Bronchial epithelial cell (primary cell): ENCODE measurements around the gene PLA2G2F. TPM values are rescaled to one million over a fixed set of nuclear protein-coding genes. Genes with fewer than 3 reads are reported as not detected.
A peak's percentile ranks its signal among the peaks of the same experiment; 100 is the strongest.

Experiments
- DNase-seq: peaks from one replicate; pipeline ENCODE4 v3.0.0-alpha.2; 2010; ENCODE audit warnings: low read depth
- FAIRE-seq: peaks from 2 replicates; lab custom pipeline; 2011; peaks lifted over from hg19 to GRCh38; lab: Jason Lieb, UNC
- H3K27me3 ChIP-seq: 2 replicates; pipeline ENCODE4 v1.5.1; 2011; ENCODE audit warnings: low read length; ENCODE audit not compliant: control insufficient read depth, insufficient read depth
- H3K36me3 ChIP-seq: 2 replicates; pipeline ENCODE4 v1.5.1; 2011; ENCODE audit warnings: low read length; ENCODE audit not compliant: control insufficient read depth, insufficient read depth
- H3K4me3 ChIP-seq: 2 replicates; pipeline ENCODE4 v1.5.1; 2011; ENCODE audit warnings: mild to moderate bottlenecking, low read depth, low read length, control low read depth
- total RNA-seq: library from RNA; depleted of rRNA; stranded (reverse); fragments of >200 nt; gene quantifications from 2 replicates; pipeline ENCODE4 v1.2.1, GENCODE V29; 2014
- TF ChIP-seq, protein P1 (sequence below): IDR thresholded peaks from 2 replicates; pipeline ENCODE4 v1.5.1; 2011; ENCODE audit warnings: mild to moderate bottlenecking, moderate library complexity, low read length, control low read depth, inconsistent platforms; ENCODE audit not compliant: insufficient read depth, severe bottlenecking

PLA2G2F gene
- total RNA-seq, 1 donor from 2014 or later = not detected

DNA sequence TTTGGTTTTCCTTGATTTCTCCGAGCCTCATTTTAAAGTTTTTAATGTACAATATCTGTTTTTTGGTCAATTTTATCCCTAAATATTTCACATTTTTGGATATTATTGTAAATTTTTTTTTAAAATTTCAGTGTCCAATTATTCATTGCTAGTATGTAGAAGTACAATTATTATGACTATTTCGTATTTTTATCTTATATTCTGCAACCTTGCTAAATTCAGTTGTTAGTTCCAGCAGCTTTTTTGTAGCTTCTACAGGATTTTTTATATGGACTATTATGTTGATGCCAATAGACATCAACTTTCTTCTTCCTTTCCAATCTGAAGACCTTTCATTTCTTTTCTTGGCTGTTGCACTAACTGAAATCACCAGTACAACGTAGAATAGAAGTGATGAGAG lies 4.1 kb upstream of the PLA2G2F start:
- H3K36me3 ChIP-seq = no peaks in the 10 kb centered on the region
- DNase-seq (no peak), FAIRE-seq (no peak)
- no peaks in the 10 kb centered on the region for H3K27me3 ChIP-seq
- TF ChIP-seq, protein P1, sequence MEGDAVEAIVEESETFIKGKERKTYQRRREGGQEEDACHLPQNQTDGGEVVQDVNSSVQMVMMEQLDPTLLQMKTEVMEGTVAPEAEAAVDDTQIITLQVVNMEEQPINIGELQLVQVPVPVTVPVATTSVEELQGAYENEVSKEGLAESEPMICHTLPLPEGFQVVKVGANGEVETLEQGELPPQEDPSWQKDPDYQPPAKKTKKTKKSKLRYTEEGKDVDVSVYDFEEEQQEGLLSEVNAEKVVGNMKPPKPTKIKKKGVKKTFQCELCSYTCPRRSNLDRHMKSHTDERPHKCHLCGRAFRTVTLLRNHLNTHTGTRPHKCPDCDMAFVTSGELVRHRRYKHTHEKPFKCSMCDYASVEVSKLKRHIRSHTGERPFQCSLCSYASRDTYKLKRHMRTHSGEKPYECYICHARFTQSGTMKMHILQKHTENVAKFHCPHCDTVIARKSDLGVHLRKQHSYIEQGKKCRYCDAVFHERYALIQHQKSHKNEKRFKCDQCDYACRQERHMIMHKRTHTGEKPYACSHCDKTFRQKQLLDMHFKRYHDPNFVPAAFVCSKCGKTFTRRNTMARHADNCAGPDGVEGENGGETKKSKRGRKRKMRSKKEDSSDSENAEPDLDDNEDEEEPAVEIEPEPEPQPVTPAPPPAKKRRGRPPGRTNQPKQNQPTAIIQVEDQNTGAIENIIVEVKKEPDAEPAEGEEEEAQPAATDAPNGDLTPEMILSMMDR = no peak
- H3K4me3 ChIP-seq = no peak overlapping the region

DNA sequence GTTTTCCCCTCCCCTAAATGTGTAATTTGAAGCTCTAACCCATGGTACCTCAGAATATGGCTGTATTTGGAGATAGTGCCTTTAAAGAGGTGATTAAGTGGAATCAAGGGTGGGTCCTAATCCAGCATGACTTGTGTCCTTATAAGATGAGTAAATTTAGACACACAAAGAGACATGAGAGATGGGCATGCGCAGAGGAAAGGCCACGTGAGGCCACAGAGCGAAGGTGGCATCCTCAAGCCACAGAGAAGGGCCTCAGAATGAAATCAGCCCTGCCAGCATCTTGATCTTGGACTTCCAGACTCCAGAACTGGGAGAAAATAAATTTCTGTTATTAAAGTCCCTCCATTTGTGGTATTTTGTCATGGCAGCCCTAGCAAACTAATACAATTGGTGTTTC lies 2.9 kb upstream of the PLA2G2F start:
- H3K36me3 ChIP-seq = no peaks in the 10 kb centered on the region
- DNase-seq (no peak), FAIRE-seq (no peak)
- no peaks in the 10 kb centered on the region for H3K27me3 ChIP-seq
- TF ChIP-seq, protein P1 = no peak
- no peak overlapping the region for H3K4me3 ChIP-seq

DNA sequence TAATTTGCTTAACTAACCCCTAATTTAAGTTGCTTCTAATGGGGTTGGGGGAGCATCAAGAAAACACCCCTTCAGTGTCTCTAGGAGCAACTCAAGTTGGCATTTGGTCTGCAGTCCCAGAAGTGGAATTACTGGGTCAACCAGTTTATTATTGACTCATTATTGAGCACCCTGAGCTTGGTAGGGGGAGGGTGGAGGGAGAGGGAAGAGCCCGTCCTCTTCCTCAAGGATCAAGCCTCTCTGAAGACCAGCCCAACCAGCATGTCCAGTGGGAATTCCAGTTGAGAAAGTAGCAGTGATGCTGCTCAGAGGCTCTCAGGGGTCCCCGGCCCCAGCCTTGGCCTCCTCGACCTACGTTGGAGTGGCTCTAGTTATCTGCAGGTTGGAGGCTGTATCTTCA lies 2.1 kb upstream of the PLA2G2F start:
- Histone ChIP-seq H3K4me3 (no peak overlapping the region), H3K27me3 (no peaks in the 10 kb centered on the region), H3K36me3 (no peaks in the 10 kb centered on the region)
- TF ChIP-seq, protein P1 = no peak
- FAIRE-seq = no peak
- DNase-seq = peak; percentile 79

DNA sequence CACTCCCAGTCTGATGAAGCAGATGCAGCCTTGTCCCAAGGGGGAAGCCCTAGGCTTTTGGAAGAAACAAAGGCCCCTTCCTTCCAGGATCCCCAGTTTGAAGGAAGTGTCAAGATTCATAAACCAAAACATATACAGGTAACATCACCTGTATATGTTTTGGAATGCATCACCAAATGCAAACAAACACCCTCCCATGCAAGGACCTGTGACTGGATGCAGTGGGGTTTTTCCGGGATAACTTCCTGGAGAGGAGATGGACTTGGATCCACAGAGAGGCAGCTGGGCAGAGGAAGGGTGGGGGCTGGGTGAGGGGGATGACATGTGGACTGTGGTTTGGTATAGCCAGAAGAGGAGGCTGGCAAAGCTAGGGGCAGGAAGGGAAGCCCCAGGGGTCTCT lies 1.5 kb upstream of the PLA2G2F start:
- H3K4me3 ChIP-seq = no peak overlapping the region
- FAIRE-seq = no peak
- DNase-seq = no peak
- H3K27me3 ChIP-seq = no peaks in the 10 kb centered on the region
- H3K36me3 ChIP-seq = no peaks in the 10 kb centered on the region
- TF ChIP-seq, protein P1 = no peak

DNA sequence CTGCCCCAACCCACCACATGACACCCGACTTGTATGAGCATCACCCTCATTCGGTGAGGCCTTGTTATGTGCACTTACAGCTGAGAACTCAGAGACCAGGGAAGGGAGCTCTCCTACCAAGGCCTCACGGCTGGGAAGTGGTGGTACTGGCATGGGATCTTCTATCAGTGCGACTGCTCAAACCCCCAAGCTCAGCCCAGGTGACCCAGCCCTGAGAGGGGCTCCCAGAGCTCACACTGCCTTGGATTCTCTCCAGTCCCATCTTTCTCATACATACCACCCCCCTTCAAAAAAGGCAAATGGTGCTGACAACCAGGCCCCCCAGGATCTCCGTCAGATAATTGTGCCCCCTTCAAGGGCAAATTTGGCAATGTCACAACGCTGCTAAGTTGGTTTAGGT lies 777 bp upstream of the PLA2G2F start:
- FAIRE-seq = no peak
- DNase-seq = no peak
- Histone ChIP-seq H3K27me3 (no peaks in the 10 kb centered on the region), H3K36me3 (no peaks in the 10 kb centered on the region), H3K4me3 (no peak overlapping the region)
- TF ChIP-seq, protein P1 = no peak
